22Rv1 (cell line): ENCODE data around the gene SHTN1.

Experiments
- ZFX ChIP-seq: fragments of 450-650 bp; IDR thresholded peaks from 2 replicates; pipeline ENCODE4 v1.6.1; 2017; ENCODE audit warnings: antibody characterized with exemption, borderline replicate concordance
- TF ChIP-seq, protein P1 (sequence below): fragments of 450-650 bp; IDR thresholded peaks from 2 replicates; pipeline ENCODE4 v1.5.1; 2017; ENCODE audit warnings: mild to moderate bottlenecking

DNA sequence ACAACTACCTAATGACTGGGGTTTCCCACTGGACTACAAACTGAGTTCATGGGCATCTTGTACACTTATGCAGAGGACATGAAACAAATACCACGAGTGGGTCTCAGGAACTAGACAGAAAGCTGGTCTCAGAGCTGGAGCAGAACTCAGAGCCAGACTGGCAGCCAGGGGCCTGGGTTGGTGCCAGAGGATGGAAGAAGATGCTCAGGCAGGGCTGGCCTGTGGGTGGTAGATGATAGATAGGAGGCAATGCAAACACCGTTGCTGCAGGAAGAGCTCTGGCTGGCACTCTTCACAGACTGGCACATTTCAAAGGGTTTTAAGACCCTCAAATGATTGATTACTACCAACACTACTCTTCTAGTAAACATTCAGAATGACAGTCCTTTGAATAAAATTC, 126.9 kb downstream of the SHTN1 start:
- TF ChIP-seq, protein P1, sequence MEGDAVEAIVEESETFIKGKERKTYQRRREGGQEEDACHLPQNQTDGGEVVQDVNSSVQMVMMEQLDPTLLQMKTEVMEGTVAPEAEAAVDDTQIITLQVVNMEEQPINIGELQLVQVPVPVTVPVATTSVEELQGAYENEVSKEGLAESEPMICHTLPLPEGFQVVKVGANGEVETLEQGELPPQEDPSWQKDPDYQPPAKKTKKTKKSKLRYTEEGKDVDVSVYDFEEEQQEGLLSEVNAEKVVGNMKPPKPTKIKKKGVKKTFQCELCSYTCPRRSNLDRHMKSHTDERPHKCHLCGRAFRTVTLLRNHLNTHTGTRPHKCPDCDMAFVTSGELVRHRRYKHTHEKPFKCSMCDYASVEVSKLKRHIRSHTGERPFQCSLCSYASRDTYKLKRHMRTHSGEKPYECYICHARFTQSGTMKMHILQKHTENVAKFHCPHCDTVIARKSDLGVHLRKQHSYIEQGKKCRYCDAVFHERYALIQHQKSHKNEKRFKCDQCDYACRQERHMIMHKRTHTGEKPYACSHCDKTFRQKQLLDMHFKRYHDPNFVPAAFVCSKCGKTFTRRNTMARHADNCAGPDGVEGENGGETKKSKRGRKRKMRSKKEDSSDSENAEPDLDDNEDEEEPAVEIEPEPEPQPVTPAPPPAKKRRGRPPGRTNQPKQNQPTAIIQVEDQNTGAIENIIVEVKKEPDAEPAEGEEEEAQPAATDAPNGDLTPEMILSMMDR, result no peak
- TF ChIP-seq ZFX, result no peak
